GM18502 (cell line): Measurements from ENCODE around the gene PLP1.
"Not testable (repeated sequence)": the region's sequence is repeated elsewhere in the genome, so short reads cannot be mapped to it uniquely, and the experiment has no call there.

Experiments used
- ATAC-seq: cut with Tn5 transposase; IDR thresholded peaks from one replicate; pipeline ENCODE4 v1.9.1; 2021; ENCODE audit warnings: mild to moderate bottlenecking; ENCODE audit not compliant: unreplicated experiment, poor library complexity

Gene PLP1, protein sequence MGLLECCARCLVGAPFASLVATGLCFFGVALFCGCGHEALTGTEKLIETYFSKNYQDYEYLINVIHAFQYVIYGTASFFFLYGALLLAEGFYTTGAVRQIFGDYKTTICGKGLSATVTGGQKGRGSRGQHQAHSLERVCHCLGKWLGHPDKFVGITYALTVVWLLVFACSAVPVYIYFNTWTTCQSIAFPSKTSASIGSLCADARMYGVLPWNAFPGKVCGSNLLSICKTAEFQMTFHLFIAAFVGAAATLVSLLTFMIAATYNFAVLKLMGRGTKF

DNA sequence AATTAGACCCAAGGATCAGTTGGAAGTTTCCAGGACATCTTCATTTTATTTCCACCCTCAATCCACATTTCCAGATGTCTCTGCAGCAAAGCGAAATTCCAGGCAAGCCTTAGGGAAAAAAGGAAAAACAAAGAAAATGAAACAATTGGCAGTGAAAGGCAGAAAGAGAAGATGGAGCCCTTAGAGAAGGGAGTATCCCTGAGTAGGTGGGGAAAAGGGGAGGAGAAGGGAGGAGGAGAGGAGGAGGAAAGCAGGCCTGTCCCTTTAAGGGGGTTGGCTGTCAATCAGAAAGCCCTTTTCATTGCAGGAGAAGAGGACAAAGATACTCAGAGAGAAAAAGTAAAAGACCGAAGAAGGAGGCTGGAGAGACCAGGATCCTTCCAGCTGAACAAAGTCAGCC is at the start of gene PLP1:
Gene PLP1, plus strand, starts transcription at position 295 of the 400 bp plus-strand sequence. CDS start 156 bp downstream, outside the sequence.
- ATAC-seq = no peak

GRCh38 chrX:103727115-103727514 is 49.5 kb upstream of the PLP1 start:
- no peak for ATAC-seq

GRCh38 chrX:103729015-103729414 is 47.6 kb upstream of the PLP1 start:
- no peak for ATAC-seq

- no peak for ATAC-seq
Measured at GRCh38 chrX:103730147-103730795, 46.4 kb upstream of the PLP1 start.

DNA sequence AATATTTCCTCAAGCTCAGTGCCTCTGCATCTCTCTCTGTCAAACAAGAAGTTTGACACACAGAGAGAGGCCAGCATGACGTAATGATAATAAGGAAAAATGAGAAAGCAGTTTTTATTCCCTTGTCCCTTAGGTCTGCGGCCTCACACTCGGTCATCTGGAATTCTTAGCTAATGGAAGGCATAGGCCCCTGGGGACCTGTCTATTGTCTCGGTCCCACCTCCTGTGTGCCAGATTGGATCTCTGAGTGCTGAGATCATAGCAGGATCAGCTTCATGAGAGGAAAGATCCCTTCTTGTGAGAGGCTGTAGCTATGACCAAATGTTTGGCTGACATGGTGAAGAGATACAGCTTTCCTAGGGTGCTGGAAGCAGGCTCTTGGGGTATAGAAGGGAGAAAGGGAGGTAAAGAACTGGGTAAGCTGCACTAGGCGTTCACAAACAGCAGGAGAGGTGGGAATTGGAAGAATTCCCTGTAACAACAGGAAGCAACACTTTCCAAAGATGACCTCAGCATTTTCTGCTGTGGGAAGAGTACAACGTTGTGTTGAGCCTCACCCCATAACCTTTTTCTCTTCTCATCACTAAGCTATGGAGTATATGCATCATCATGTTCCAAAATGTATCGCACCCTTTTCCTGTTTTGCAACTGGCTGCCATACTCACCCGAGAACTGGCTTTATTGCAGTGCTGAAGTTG is 45.7 kb upstream of the PLP1 start:
- no peak for ATAC-seq

DNA sequence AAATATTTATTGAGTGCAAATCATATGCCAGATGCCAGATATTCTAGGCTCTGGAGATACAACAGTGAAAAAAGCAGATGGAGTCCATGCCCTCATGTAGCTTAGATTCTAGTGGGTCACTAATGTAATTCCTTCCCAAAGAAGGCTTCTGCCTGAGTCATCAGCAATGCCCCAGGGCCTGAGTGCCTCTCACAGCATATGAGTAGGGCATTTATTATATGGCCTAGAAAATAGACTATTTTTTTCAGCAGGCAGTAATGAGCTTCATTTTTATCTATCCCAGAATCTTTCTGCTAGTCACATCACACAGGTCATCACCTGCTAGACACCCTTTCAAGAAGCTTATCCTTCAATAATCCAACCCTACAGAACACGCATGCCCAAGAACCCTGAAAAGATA is 43.6 kb upstream of the PLP1 start:
- ATAC-seq = no peak

- ATAC-seq = no peak
Measured at GRCh38 chrX:103734125-103734760, 42.4 kb upstream of the PLP1 start.

GRCh38 chrX:103737696-103738095 is 38.9 kb upstream of the PLP1 start:
- ATAC-seq = no peak

DNA sequence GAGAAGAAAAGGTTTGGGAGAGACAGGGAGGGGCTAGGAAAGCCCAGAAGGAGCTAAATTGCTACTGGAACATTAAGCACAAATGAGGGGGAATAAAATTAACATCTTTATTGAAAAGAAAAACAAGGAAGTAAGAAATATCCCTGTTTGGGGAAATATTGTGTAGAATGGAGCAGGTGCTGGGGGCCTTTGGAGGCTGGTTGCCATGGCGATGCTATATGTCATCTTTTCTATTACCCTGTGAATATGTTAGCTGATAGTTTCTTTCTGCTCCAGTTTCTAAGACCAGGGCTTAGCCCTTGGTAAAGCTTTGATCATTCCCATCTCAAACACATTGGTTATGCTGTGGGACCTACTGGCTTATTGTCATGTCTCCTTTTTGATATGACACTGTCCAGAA is 37.2 kb upstream of the PLP1 start:
- no peak for ATAC-seq

DNA sequence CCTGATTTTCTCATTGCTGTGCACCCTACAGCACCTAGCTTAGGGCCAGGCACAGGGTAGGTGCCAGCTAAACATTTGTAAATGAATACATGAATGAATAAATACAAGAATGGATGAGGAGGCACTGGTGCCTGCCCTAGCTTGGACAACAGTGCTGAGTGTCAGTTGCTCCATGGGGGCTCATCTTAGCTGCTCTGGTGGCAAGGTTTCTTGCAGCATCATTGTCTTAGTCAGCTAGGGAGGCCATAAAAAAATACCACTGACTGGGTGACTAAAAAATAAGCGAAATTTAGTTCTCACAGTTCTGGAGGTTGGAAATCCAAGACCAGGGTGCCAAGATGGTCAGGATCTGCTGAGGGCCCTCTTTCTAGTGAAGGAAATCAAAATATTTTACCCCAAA is 34.8 kb upstream of the PLP1 start:
- no peak for ATAC-seq

DNA sequence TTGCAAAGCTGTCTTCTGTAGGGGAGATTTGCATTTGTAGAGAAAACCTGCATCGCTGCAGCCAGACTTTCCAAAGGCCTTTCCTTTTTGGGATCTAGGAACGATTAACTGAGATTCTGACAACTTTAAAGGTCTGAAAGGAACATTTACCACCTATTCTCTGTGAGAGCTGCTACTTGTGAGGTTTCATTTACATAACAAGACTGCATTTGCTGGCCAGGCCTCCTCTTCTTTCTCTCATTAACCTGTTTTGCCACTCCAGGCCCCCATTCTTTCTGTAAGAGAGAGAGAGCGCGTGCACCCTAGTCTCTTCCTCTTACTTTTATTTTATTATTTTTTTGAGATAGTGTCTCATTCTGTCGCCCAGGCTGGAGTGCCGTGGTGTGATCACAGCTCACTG is 34.3 kb upstream of the PLP1 start:
- no peak for ATAC-seq

DNA sequence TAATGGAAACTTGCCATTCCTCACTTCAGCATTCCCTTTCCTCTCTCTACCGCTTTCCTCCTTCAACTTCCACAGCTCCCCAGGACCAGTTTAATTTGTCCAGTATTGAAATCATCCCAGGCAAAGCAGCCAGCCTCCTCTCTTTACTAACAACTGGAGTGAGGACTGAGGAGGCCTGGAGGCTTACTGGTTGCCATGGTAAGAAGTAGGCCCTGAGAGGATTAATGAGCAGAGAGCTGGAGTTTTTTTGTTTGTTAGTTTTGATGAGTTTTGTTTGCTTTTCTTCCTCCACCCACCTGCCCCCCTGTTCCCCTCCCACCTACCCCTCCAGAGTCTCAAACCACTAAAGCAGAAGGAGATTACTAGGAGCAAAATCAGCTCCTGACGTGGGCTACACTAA is 29.5 kb upstream of the PLP1 start:
- ATAC-seq = no peak

- no peak for ATAC-seq
Measured at GRCh38 chrX:103754401-103754800, 22.2 kb upstream of the PLP1 start.

DNA sequence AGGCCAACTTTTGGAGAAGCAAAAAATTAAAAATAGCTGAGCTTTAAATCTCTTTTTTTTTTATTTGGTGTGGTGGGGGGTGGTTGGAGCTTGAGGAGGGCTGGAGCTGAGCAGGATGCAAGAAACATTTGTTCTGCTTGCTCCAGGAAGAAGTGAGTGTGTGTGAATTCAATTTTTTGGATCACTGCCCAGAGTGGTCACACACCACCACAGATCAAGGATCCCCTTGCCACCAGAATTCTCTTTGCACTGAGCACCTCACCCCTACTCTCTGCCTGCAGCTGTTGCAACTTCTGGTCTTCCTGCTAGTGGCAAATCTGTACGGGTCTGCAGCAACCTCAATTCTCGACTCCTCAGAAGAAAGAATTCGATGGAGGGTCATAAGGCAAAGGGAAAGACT is 19.9 kb upstream of the PLP1 start:
- ATAC-seq = no peak

- no peak for ATAC-seq
Measured at GRCh38 chrX:103758555-103758954, 18.1 kb upstream of the PLP1 start.

DNA sequence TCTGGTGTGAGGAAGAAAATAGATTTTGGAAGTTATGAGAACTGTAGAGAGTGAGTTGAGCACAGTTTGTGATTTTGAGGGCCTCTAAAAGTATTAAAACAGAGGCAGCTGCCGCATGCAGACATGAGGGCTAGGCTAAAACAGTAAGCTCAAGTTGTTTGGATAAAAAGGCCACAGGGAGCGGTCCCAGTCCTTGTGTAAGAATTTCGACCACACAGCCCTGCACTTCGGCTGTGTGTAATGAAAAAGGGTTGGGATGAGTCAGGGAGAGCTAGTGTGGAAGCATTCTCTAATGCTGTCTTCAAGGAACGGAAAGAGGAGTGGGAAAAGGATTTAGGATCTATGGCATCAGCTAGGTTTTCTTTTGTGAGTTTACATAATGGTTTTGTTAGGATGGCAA is 13.1 kb upstream of the PLP1 start:
- ATAC-seq = not testable (repeated sequence)

DNA sequence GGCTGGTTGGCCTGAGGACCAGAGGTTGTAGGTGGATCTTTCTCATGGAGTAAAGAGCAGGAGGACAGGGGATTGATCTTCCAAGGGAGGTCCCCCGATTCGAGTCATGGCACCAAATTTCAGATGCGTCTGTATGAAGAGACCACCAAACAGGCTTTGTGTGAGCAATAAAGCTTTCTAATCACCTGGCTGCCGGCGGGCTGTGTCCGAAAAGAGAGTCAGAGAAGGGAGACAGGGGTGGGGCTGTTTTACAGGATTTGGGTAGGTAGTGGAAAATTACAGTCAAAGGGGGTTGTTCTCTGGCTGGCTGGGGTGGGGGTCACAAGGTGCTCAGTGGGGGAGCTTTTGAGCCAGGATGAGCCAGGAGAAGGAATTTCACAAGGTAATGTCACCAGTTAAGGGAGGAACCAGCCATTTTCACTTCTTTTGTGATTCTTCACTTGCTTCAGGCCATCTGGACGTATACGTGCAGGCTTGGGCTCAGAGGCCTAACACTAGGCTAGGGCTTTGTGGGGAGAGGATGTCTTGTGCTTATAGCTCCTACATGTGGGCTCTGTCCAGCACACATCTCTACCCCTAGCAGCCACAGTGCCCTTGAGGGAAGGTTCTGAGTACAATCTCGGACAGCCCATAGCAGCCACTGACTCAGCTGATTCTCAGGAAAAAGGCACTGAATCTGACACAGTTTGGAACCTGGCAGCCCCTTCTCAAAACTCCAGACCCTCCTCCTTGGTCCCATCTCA is 9.7 kb upstream of the PLP1 start:
- ATAC-seq = not testable (repeated sequence)

DNA sequence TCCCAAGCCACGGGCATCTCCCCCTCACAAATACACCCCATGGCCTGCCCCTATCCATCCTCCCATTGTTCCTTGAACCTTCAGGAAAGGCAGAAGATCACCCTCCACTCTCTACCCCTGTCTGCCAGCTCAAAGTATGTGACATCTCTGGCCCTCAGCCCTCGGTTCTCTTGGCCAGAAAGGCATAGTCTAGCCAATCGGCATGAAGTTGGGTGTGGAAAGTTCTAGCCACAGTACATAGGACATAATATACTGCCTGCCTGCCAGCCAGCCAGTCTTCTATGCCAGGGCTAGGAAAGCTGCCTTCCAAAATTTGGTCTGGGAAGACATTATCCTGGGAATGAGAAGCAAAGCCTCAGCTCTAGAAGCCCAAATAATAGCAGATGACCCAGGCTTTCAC is 3.2 kb upstream of the PLP1 start:
- no peak for ATAC-seq

DNA sequence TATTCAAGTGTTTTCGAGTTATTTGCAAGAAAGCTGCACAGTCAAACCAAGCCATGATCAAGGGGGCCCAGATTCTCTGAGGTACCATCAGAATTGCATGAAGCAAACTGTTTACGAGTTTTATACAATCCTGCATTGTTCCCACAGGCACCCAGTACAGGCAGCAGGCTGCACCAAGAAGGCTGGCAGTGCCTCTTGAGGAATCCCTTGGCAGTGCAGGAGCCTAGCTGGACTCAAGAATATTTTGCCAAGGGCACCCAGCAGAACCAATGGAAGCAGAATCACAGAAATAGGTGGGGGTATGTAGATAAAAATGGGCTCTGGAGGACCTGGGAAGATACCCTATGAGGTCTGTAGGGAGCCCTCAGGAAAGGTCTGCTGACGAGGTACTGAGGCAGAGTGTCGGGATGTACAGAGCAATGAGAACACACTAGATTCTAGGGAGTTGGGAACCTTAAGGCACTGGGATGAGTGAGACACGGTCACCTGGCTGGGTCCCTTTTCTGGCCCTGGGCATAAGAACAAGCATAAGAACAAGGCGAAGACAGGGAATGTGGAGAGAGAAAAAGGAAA is 2.5 kb upstream of the PLP1 start:
- ATAC-seq = no peak

- ATAC-seq = no peak
Measured at GRCh38 chrX:103779141-103779789, 2.6 kb downstream of the PLP1 start.
